ENCODE data around the gene WBP2.

Gene WBP2

GRCh38 chr17:75843577-75844529, 11.3 kb downstream of the WBP2 start, which contains the start of gene UNC13D:
Gene UNC13D, minus strand, starts transcription at chr17:75844404. Its CDS starts 67 bp downstream, at chr17:75844337.
- peak; percentile 61 for DNase-seq

- DNase-seq: peak; percentile 40
Measured at GRCh38 chr17:75842963-75843576, 12.1 kb downstream of the WBP2 start.

- no peak for DNase-seq
Measured at GRCh38 chr17:75842411-75842810, 12.7 kb downstream of the WBP2 start.

GRCh38 chr17:75840799-75841164, 14.4 kb downstream of the WBP2 start:
- no peak for DNase-seq

GRCh38 chr17:75839942-75840798, 15.0 kb downstream of the WBP2 start:
- no peak for DNase-seq

DNA sequence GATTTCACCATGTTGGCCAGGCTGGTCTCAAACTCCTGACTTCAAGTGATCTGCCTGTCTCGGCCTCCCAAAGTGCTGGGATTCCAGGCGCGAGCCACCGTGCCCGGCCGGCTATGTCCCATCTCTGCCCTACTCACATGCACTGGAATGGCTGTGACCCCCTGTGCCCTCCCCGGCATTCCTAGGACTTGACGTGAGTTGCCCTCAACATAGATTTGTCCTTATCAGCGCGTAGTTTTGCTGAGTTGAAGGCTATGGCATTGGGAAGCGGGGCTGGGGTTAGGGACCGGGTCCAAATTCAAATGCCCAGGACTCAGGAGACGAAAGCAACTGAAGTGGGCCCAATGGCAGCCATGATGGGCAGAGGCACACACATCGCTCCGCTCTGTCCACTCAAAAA, 16.7 kb downstream of the WBP2 start:
- no peak for DNase-seq

GRCh38 chr17:75837899-75838298, 17.2 kb downstream of the WBP2 start:
- no peak for DNase-seq

DNA sequence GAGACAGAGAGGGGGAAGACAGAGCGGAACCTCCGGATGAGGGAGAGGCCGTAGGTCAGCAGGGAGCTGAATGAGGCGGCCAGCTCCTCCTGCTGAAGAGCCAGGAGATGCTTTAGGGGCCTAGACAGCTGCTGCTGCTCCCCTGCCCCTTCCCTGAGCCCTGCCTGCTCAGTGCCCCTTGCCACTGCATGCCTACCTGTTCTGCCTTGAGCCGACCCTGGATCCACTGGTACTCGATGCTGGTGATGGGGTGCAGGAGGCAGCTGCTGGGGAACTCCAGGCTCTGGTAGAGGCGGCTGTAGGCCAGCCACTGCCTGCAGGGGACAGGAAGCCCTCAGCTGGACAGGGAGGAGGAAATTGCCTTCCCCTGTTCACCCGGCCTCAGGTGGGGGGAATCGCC, 18.5 kb downstream of the WBP2 start:
- no peak for DNase-seq

DNA sequence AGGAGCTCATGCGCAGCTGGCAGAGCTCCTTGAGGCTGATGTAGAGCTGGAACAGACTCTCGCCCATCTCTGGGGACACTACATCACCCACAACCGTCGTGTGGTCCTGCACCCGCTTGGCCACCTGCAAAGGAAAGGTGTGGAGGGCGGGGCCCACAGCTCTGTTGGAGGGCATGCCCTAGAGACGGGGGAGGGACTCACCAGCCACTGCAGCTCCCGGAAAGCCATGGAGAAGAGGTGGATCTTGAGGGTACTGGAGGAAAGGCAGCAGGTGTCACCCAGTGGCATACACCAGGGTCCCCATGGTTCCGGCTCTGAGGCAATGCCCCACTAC, 19.5 kb downstream of the WBP2 start:
- no peak for DNase-seq

- no peak for DNase-seq
Measured at GRCh38 chr17:75834928-75835653, 20.0 kb downstream of the WBP2 start.

DNA sequence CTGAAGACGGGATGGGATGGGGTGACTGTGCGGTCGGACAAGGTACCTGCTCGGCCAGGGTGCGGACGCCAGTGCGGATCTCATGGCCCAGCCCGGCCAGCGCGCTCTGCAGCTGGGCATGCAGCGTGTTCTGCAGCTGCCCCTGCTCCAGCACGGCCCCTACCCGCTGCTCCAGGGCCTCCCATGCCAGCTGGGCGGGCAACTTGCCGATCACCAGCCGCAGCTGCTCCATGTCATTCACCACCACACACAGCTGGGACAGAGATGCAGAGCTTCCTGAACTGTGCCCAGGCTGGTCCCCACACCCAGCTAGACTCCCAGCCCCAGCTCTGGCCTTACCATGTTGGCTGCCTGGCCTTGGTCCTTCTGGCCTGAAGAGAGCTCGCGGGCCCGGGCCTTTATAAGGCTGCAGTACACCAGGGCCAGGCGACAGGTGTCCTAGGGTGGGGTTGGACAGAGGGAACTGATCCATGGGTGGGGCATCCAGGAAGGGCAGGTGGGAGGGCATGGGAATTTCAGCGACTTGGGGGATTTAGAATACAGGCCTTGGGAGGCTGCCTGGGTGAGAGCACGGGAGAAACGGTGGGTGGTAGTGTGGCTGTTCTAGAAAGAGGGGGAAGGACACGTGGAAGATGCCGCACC, 20.7 kb downstream of the WBP2 start:
- no peak for DNase-seq

DNA sequence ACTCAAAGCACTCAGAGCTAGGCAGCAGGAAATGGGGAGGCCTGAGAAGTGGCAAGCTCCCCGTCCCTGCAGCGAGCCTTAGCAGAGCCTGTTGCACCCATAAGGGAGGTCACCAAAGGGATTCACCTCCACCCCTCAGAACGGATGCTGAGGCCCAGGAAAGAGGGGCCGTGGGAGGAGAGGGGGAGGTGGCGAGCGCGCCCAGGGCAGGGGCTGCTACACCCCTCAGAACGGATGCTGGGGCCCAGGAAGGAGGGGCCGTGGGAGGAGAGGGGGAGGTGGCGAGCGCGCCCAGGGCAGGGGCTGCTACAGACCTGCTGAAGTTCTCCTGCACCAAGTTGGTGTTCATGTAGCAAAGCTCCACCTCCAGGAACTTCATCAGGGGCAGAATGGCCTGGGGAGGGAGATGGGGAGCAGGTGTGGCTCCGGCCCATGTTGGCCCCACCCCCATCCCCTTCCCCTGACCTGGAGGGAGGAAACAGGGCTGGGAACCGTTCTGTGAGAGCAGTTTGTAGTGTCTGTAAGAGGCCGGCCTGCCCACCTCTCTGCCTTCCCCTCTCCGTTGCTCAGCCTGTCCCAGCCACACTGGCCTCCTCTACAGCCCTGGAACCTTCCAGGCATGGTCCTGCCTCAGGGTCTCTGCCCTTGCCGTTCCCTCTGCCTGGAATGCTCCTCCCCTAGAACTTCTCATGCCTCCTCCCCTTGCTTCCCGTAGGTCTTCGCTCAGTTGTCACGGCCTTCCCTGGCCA, 22.3 kb downstream of the WBP2 start:
- peak; percentile 23 for DNase-seq

GRCh38 chr17:75832164-75832651, 22.9 kb downstream of the WBP2 start:
- no peak for DNase-seq

DNA sequence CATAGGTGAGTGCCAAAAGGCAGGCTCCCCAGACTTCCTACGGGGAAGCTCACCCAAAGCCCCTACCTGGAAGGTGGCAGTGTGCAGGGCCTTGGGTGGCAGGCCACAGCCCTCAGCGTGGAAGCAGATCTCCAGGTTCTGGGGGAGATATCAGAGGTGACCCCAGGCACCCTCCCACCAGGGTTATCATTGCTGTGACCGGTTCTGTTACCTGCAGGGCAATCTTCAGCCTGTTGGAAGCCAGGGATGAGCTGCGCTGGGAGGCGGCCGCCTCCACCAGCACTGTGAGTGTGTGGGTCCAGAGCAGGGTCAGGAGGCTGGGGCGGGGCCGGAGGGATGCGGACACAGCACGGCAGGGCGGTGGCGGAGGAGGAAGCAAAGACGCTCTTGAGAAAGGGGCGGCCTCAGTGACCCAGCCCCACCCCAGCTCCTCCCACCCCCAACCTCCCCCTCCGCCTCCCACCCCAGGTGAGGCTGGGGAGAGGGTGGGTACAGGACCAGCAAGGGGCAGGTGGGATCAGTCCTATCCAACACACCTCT, 24.0 kb downstream of the WBP2 start:
- no peak for DNase-seq

DNA sequence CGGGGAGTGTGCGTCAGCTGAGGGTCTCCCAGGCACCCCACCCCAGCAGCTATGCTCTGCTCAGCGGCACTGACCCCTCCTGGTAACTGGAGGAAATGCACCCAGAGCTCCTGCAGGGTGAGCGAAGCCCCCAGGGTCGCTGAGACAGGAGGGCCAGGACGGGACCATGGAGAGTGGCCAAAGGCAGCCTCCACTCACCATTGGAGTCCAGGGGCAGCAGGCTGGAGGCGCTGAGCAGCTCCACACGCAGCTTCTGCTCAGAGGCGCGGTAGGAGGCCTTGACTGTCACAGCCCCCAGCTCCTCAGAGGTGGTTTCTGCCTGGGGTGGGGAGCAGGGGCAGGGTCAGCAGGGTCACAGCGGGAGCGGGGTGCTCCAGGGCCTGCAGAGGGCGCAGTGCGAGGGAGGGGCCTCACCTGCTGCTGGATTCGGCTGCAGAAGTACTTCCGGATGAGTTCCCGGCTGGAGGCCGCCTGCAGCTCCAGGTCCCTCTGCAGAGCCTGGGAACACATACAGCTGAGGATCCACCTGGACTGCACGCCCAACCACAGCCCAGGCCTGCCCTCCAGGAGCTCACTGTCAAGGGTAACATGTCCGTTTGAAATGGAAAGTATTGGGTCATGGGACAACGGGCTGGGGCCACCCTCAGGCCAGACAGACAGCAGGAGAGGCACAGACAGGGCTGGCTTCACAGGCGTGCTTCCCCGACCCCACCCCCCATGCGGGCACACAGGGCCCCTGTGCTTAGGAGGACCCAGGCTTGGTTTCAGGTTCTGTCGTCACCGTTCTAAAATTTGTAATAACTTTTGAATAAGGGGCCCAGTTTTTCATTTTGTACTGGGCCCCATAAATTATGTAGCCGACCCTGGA, 24.7 kb downstream of the WBP2 start:
- DNase-seq: peak; percentile 49

DNA sequence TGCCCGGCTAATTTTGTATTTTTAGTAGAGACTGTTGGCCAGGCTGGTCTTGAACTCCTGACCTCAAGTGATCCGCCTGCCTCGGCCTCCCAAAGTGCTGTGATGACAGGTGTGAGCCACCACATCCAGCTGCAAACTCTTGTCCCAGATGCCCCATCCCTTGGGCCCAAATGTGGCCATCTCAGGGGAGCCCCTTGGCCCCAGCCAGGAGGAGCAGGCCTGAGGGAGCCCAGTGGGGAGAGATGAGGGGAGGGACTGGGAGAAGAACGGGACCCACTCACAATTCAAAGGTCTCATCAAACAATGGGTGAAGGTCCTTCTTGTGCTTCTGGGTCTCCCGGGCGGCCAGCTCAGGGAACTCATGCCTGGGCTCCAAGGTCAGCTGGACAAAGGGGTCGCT, 25.4 kb downstream of the WBP2 start:
- no peak for DNase-seq

GRCh38 chr17:75828741-75829140, 26.4 kb downstream of the WBP2 start:
- DNase-seq: no peak

- no peak for DNase-seq
Measured at GRCh38 chr17:75828076-75828400, 27.1 kb downstream of the WBP2 start.

DNA sequence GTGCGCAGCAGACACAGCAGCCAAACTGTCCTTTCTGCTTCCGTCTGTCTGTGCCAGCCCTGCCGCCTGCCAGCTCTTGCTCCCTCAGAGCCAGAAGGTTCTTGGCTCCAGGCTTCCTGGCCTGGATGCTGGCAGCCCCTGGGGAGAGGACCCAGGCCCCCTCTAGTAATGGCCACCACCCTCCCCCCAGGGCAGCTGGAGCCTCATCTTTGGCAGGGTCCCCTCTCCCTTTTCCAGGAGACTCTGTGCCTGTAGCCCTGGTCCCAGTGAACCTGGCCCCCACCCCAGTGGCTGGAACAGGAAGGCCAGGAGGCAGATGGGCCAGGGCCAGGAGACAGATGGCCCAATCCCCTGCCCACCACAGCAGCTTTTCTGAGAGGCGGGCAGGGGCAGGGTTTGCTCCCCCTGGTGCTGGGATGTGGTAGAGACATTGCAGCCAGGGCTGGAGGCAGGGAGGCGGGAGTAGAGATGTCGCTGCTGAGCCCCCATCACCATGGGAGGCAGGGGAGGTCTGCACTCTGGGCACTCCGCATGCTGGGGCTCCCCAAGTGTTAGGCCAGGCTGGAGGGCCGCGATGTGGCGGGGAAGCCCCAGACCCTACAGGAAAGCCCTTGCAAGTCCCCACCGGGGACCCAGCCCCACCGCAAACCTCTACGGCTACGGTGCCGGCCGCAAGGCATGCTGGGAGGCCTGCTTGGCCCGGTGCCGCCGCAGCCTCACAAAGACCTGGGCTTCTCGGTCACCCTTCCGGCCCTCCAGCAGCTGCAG, 27.6 kb downstream of the WBP2 start:
- DNase-seq: peak; percentile 69
